Measurements from ENCODE around the gene PTPRR.

GRCh38 chr12:70652451-70652850 is 268.1 kb downstream of the PTPRR start:
- TF ChIP-seq CTCF (IDR thresholded peaks at IDR 0.05; ENCODE audit: low read depth, low read length) (no peak), POLR2A (IDR thresholded peaks at IDR 0.05; ENCODE audit: extremely low read depth, insufficient read length) (no peak), MAX (IDR thresholded peaks at IDR 0.05; ENCODE audit: low read depth, low read length) (no peak), MYC (IDR thresholded peaks at IDR 0.05; ENCODE audit: low read depth, low read length) (no peak)
